ENCODE data around the gene FER. TPM values are rescaled to one million over a fixed set of nuclear protein-coding genes. Genes with fewer than 3 reads are reported as not detected.

The FER gene
- total RNA-seq, 1 experiment from 2014 or later: 22.1 TPM

- CTCF ChIA-PET: no interaction called here
- Histone ChIP-seq H3K27me3 (ENCODE audit: control insufficient read depth, insufficient read depth, low read length) (no peaks in the 10 kb centered on the region), H3K9me3 (ENCODE audit: control insufficient read depth, insufficient read depth, low read depth, low read length) (no peaks in the 10 kb centered on the region), H3K36me3 (ENCODE audit: control insufficient read depth, insufficient read depth, low read length) (no peaks in the 10 kb centered on the region), H3K4me1 (ENCODE audit: control insufficient read depth, insufficient read depth, low read length) (no peaks in the 10 kb centered on the region), H3K27ac (ENCODE audit: low read length) (no peak overlapping the region), H3K4me3 (ENCODE audit: low read depth in 2 of 2, low read length in 2 of 2) (no peak overlapping the region)
- intact Hi-C loops (cut with micrococcal nuclease; ENCODE audit: unreplicated experiment): no loop called here
- in situ Hi-C loops (cut with HindIII; ENCODE audit: low pct_unique_long_range_greater_than_20kb, low sequenced_read_pairs): no loop called here
- BruUV-seq (replicated peaks): no TSS peak
- TF ChIP-seq TCF7L2 (IDR thresholded peaks at IDR 0.05; ENCODE audit: low read depth, low read length): no peak
- TF ChIP-seq, protein P1, sequence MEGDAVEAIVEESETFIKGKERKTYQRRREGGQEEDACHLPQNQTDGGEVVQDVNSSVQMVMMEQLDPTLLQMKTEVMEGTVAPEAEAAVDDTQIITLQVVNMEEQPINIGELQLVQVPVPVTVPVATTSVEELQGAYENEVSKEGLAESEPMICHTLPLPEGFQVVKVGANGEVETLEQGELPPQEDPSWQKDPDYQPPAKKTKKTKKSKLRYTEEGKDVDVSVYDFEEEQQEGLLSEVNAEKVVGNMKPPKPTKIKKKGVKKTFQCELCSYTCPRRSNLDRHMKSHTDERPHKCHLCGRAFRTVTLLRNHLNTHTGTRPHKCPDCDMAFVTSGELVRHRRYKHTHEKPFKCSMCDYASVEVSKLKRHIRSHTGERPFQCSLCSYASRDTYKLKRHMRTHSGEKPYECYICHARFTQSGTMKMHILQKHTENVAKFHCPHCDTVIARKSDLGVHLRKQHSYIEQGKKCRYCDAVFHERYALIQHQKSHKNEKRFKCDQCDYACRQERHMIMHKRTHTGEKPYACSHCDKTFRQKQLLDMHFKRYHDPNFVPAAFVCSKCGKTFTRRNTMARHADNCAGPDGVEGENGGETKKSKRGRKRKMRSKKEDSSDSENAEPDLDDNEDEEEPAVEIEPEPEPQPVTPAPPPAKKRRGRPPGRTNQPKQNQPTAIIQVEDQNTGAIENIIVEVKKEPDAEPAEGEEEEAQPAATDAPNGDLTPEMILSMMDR (IDR thresholded peaks at IDR 0.05): no peak
- ATAC-seq (no peak), DNase-seq (ENCODE audit: low read depth, low spot score) (no peak)
- POLR2A ChIA-PET: no interaction called here
Measured at GRCh38 chr5:109218818-109219217, 471.1 kb downstream of the FER start.

DNA sequence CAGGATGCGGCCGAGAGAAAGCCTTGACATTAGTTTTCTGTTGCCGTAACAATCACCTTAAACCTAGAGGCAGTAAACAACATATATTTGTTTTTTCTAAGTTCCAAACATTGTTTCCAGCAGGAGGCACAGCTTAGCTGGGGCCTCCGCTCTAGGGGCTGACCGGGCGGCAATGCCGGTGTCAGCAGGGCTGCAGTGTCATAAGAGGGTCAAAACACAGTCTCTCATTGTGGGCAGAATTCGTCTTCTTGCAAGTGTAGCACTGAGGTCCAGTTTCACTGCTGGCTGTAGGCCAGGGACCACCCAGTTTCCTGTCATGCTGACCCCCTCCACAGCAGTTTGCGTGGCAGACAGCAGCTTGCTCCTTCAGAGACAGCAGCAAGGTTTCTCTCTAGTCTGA, 475.8 kb downstream of the FER start:
- Histone ChIP-seq H3K36me3 (ENCODE audit: control insufficient read depth, insufficient read depth, low read length) (no peaks in the 10 kb centered on the region), H3K27me3 (ENCODE audit: control insufficient read depth, insufficient read depth, low read length) (no peaks in the 10 kb centered on the region), H3K27ac (ENCODE audit: low read length) (no peak overlapping the region), H3K4me1 (ENCODE audit: control insufficient read depth, insufficient read depth, low read length) (no peaks in the 10 kb centered on the region), H3K4me3 (ENCODE audit: low read depth in 2 of 2, low read length in 2 of 2) (no peak overlapping the region), H3K9me3 (ENCODE audit: control insufficient read depth, insufficient read depth, low read depth, low read length) (no peaks in the 10 kb centered on the region)
- CTCF ChIA-PET: no interaction called here
- DNase-seq (ENCODE audit: low read depth, low spot score) (no peak), ATAC-seq (no peak)
- no TSS peak for BruUV-seq (replicated peaks)
- in situ Hi-C loops (cut with HindIII; ENCODE audit: low pct_unique_long_range_greater_than_20kb, low sequenced_read_pairs): no loop called here
- POLR2A ChIA-PET: no interaction called here
- TF ChIP-seq POLR2AphosphoS5 (IDR thresholded peaks at IDR 0.05; ENCODE audit: low read depth, low read length) (no peak), TCF7L2 (IDR thresholded peaks at IDR 0.05; ENCODE audit: low read depth, low read length) (no peak), REST (IDR thresholded peaks at IDR 0.05; ENCODE audit: insufficient read depth in 1 of 2, low read depth in 2 of 2, low read length in 1 of 2) (no peak), SIN3A (IDR thresholded peaks at IDR 0.05; ENCODE audit: borderline replicate concordance, insufficient read depth, low read depth, low read length) (no peak)
- TF ChIP-seq, protein P1 (IDR thresholded peaks at IDR 0.05): no peak
- intact Hi-C loops (cut with micrococcal nuclease; ENCODE audit: unreplicated experiment): no loop called here

Measured in Panc1 (cell line).